GM13977 (cell line): ENCODE measurements around the gene INPPL1.

Experiments
- DNase-seq: peaks from one replicate; pipeline ENCODE4 v3.0.0; 2012; ENCODE audit warnings: low spot score
- in situ Hi-C: fragments of 300-500 bp; cut with MboI; formaldehyde crosslinking; loops from one replicate; pipeline ENCODE4 v1.12.0; 2022; ENCODE audit warnings: low sequenced_read_pairs, low pct_unique_long_range_greater_than_20kb, mixed read lengths, inconsistent platforms; ENCODE audit not compliant: unreplicated experiment
- TF ChIP-seq, protein P1 (sequence below): IDR thresholded peaks from 2 replicates; pipeline ENCODE4 v1.5.1; 2012; ENCODE audit warnings: mild to moderate bottlenecking, control low read depth; ENCODE audit not compliant: insufficient read depth; ENCODE audit errors: extremely low read depth, missing control alignments

Gene INPPL1

DNA sequence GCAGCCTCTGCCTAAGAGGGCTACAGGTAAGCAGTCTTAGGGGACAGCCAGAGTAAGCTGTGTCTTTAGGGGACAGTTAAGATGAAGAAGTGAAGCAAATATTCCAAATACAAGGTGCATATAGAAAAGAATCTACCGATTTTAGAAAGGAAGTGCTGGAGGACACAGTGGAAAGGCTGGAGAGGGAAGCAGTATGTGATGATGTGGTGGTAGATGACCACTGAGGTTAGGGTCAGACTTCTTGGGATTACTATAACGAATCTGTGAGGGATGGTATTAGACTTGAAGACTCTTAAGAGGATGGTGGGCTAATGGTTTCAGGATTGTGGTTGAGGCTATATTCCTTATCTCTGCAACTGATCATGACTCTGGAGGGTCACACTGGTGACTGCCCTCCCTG lies 59.4 kb downstream of the INPPL1 start:
- in situ Hi-C loops = no loop called here
- DNase-seq = no peak
- TF ChIP-seq, protein P1, sequence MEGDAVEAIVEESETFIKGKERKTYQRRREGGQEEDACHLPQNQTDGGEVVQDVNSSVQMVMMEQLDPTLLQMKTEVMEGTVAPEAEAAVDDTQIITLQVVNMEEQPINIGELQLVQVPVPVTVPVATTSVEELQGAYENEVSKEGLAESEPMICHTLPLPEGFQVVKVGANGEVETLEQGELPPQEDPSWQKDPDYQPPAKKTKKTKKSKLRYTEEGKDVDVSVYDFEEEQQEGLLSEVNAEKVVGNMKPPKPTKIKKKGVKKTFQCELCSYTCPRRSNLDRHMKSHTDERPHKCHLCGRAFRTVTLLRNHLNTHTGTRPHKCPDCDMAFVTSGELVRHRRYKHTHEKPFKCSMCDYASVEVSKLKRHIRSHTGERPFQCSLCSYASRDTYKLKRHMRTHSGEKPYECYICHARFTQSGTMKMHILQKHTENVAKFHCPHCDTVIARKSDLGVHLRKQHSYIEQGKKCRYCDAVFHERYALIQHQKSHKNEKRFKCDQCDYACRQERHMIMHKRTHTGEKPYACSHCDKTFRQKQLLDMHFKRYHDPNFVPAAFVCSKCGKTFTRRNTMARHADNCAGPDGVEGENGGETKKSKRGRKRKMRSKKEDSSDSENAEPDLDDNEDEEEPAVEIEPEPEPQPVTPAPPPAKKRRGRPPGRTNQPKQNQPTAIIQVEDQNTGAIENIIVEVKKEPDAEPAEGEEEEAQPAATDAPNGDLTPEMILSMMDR = no peak

DNA sequence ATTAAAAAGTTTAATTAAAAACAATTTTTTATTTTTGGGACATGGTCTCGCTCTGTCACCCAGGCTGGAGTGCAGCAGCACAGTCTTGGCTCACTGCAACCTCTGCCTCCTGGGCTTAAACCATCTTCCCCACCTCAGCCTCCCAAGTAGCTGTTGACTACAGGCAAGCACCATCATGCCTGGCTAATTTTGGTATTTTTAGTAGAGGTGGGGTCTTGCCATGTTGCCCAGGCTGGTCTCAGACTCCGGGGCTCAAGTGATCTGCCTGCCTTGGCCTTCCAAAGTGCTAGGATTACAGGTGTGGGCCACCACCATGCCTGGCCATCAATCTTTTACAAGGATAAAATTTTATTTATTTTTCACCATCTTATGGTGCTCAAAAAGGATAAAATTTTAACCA lies 62.7 kb downstream of the INPPL1 start:
- no peak for DNase-seq
- in situ Hi-C loops = no loop called here
- TF ChIP-seq, protein P1 = no peak
